ENCODE results near the gene LALBA. TPM values are rescaled to one million over a fixed set of nuclear protein-coding genes. Genes with fewer than 3 reads are reported as not detected.
"Not testable (repeated sequence)": the region's sequence is repeated elsewhere in the genome, so short reads cannot be mapped to it uniquely, and the experiment has no call there.

LALBA gene
- total RNA-seq, 1 experiment from 2014 or later: not detected

GRCh38 chr12:48532601-48533000 lies 37.2 kb downstream of the LALBA start:
- Mint-ChIP-seq H3K4me1 (ENCODE audit: insufficient read depth, unreplicated experiment) (no peaks in the 10 kb centered on the region), H3K4me3 (ENCODE audit: unreplicated experiment) (no peak overlapping the region), H3K36me3 (ENCODE audit: insufficient read depth, unreplicated experiment) (no peaks in the 10 kb centered on the region), H3K27me3 (ENCODE audit: insufficient read depth, unreplicated experiment) (peaks cover 22% of the 10 kb centered on the region), H3K9me3 (ENCODE audit: unreplicated experiment) (peaks cover 5% of the 10 kb centered on the region), H3K27ac (ENCODE audit: low read depth, unreplicated experiment) (no peak overlapping the region)
- ChIA-PET POLR2A (no interaction called here), CTCF (no interaction called here)
- no peak for TF ChIP-seq CTCF (IDR thresholded peaks at IDR 0.05; ENCODE audit: unreplicated experiment)
- intact Hi-C loops (cut with micrococcal nuclease): no loop called here
- no peak for DNase-seq (ENCODE audit: unreplicated experiment)
- no TSS peak for BruUV-seq (replicated peaks)

DNA sequence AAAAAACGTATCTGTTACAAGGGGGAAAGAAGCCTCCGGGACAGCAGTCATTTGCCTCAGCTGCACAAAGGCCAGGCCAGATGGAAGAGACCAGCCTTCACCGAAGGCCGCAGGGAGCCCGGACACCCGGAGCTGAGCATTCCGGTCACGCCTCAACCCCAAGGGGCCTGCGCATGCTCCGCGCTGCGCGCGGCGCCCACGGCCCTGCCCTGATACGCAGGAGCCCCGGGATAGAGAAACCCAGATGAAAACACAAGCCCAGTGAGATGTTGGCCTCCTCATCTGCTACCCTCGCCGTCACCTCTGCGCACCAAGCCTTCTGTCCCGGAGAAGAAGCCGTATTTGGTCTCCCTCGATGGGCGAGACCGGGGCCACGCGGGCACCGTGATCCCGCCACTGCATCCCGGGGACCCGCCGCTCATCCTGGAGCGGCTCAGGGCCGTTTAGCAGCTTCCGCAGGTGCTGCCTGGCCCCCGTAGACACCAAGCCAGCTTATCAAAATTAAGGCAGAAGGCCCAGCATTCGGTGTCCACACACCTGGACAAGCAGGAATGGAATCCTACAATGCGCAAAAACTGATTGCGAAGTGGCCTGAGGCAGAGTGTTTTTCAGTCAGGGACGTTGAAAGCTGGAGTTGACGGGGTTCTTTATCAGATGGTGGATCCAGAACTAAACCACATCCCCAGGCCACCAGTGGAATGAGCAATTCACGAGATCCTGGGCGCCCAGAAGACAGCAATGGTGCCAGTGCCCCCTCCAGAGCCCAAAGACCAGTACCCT lies 41.8 kb downstream of the LALBA start:
- Mint-ChIP-seq H3K27ac (ENCODE audit: low read depth, unreplicated experiment) (no peak overlapping the region), H3K36me3 (ENCODE audit: insufficient read depth, unreplicated experiment) (no peaks in the 10 kb centered on the region), H3K9me3 (ENCODE audit: unreplicated experiment) (no peaks in the 10 kb centered on the region), H3K4me1 (ENCODE audit: insufficient read depth, unreplicated experiment) (no peaks in the 10 kb centered on the region), H3K4me3 (ENCODE audit: unreplicated experiment) (no peak overlapping the region), H3K27me3 (ENCODE audit: insufficient read depth, unreplicated experiment) (peaks cover 17% of the 10 kb centered on the region)
- CTCF ChIA-PET: interaction anchor here (0.6 to 1.5 kb wide), 5 partner anchors 15 to 1409 kb away, joined by 3 to 5 read pairs (median 3); no protein-coding TSS in a partner anchor
- TF ChIP-seq CTCF (IDR thresholded peaks at IDR 0.05; ENCODE audit: unreplicated experiment): no peak
- DNase-seq (ENCODE audit: unreplicated experiment): no peak
- no TSS peak for BruUV-seq (replicated peaks)
- POLR2A ChIA-PET: no interaction called here
- intact Hi-C loops (cut with micrococcal nuclease): no loop called here

DNA sequence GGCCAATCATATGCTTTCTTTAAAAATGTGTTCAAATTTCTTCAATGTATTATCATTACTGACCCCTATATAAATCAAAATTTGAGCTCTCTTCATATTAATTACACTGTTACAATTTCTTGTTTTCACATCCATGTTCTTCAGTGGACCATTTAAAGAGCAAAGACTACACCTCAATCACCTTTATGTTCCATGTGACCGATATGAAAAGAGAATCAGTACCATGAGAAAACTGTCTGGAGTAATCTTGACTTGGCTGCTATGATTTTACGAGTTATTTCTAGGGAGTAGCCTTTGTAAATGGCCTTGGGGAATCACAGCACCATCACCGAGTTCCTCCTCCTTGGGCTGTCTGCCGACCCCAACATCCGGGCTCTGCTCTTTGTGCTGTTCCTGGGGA lies 44.5 kb downstream of the LALBA start, which contains the start of gene OR8S1:
TSS of gene OR8S1 (plus strand) at position 301 of the 400 bp plus-strand sequence. CDS start at position 301, 0 bp downstream.
- no peaks in the 10 kb centered on the region for H3K9me3 Mint-ChIP-seq (ENCODE audit: unreplicated experiment)
- POLR2A ChIA-PET: no interaction called here

GRCh38 chr12:48520381-48520780 lies 49.5 kb downstream of the LALBA start:
- H3K27ac Mint-ChIP-seq (ENCODE audit: low read depth, unreplicated experiment); intact Hi-C loops (cut with micrococcal nuclease); POLR2A ChIA-PET; BruUV-seq (replicated peaks); H3K9me3 Mint-ChIP-seq (ENCODE audit: unreplicated experiment); H3K36me3 Mint-ChIP-seq (ENCODE audit: insufficient read depth, unreplicated experiment); H3K27me3 Mint-ChIP-seq (ENCODE audit: insufficient read depth, unreplicated experiment); H3K4me3 Mint-ChIP-seq (ENCODE audit: unreplicated experiment); H3K4me1 Mint-ChIP-seq (ENCODE audit: insufficient read depth, unreplicated experiment); DNase-seq (ENCODE audit: unreplicated experiment): not testable (repeated sequence)
- CTCF ChIA-PET: interaction anchor here (0.6 kb wide), 1 partner anchor 95 kb away, joined by 3 read pairs; no protein-coding TSS in a partner anchor

More for the DNA sequence above, 44.5 kb downstream of the LALBA start, which contains the start of gene OR8S1:
- no peak for TF ChIP-seq CTCF (IDR thresholded peaks at IDR 0.05; ENCODE audit: unreplicated experiment)
- no peak for DNase-seq (ENCODE audit: unreplicated experiment)
- no TSS peak for BruUV-seq (replicated peaks)
- no peaks in the 10 kb centered on the region for H3K27me3 Mint-ChIP-seq (ENCODE audit: insufficient read depth, unreplicated experiment)
- CTCF ChIA-PET: no interaction called here
- no peak within 1 kb of the TSS for H3K27ac Mint-ChIP-seq (ENCODE audit: low read depth, unreplicated experiment)
- no peak within 1 kb of the TSS for H3K4me3 Mint-ChIP-seq (ENCODE audit: unreplicated experiment)
- H3K4me1 Mint-ChIP-seq (ENCODE audit: insufficient read depth, unreplicated experiment): no peaks in the 10 kb centered on the region
- intact Hi-C loops (cut with micrococcal nuclease): no loop called here
- no peaks in the 10 kb centered on the region for H3K36me3 Mint-ChIP-seq (ENCODE audit: insufficient read depth, unreplicated experiment)

Other genes starting within 250 kb of the LALBA start
- 10.0 and 12.0 TPM in 2 replicates for gene ZNF641, start 219.1 kb downstream of the LALBA start, total RNA-seq (2022)
- not detected in 2 replicates for gene ANP32D, start 97.5 kb downstream of the LALBA start, total RNA-seq (2022)
- 1.5 and 1.9 TPM in 2 replicates for gene C12orf54, start 87.5 kb downstream of the LALBA start, total RNA-seq (2022)
- gene OR8S1, start 44.4 kb downstream of the LALBA start, total RNA-seq (2022): not detected in 2 replicates
- gene KANSL2, start 112.2 kb upstream of the LALBA start, total RNA-seq (2022): 35.3 and 44.2 TPM in 2 replicates
- 54.3 and 55.1 TPM in 2 replicates for gene CCNT1, start 146.7 kb upstream of the LALBA start, total RNA-seq (2022)
- 21.9 and 33.2 TPM in 2 replicates for gene ADCY6, start 219.0 kb upstream of the LALBA start, total RNA-seq (2022)
- gene CACNB3, start 248.4 kb upstream of the LALBA start, total RNA-seq (2022): 6.9 and 7.0 TPM in 2 replicates